GM12878 (cell line): ENCODE results near the gene CD1B. TPM values are rescaled to one million over a fixed set of nuclear protein-coding genes. Genes with fewer than 3 reads are reported as not detected.

Experiments used
- ATAC-seq: fragments of 200-7000 bp; cut with Tn5 transposase; 3 replicates; pipeline ENCODE4 v1.9.1; 2020; ENCODE audit warnings: mild to moderate bottlenecking, moderate library complexity
- BruUV-seq: library from RNA; stranded (reverse); fragments of 400-500 nt; replicated peaks from 2 replicates; lab custom pipeline; 2021; lab: Mats Ljungman, UMichigan
- CTCF ChIA-PET: fragments of 300-600 bp; sonication (Branson Sonifier 250); formaldehyde crosslinking; extraction: SDS; loops from one replicate; lab custom pipeline; 2021; ENCODE audit warnings: inconsistent platforms; lab: Yijun Ruan, JAX
- POLR2A ChIA-PET: fragments of 350-600 bp; formaldehyde crosslinking; extraction: SDS; loops from one replicate; lab custom pipeline; 2021; ENCODE audit warnings: inconsistent platforms; lab: Charles Lee
- RAD21 ChIA-PET: fragments of 300-600 bp; sonication (Branson Sonifier 250); formaldehyde crosslinking; loops from one replicate; lab custom pipeline; 2023; ENCODE audit warnings: antibody characterized with exemption; ENCODE audit not compliant: unreplicated experiment; lab: Charles Lee
- SMC1A ChIA-PET: fragments of 300-600 bp; sonication (Branson Sonifier 250); formaldehyde crosslinking; loops from one replicate; lab custom pipeline; 2023; ENCODE audit not compliant: unreplicated experiment, uncharacterized antibody; lab: Charles Lee
- DNase-seq: peaks from one replicate; pipeline ENCODE4 v3.0.0-alpha.2; 2011; ENCODE audit warnings: low read depth, low spot score
- FAIRE-seq: peaks from 3 replicates; lab custom pipeline; 2011; peaks lifted over from hg19 to GRCh38; lab: Jason Lieb, UNC
- H2AFZ ChIP-seq: 2 replicates; pipeline ENCODE4 v1.6.0; 2011; ENCODE audit warnings: low read depth, low read length, control low read depth; ENCODE audit not compliant: control insufficient read depth
- H3K27ac ChIP-seq: 2 replicates; pipeline ENCODE4 v1.5.1; 2011; ENCODE audit warnings: control low read depth; ENCODE audit not compliant: control insufficient read depth, insufficient read depth
- H3K27me3 ChIP-seq, 2 experiments: replicated peaks in 1 of 2; 2 replicates each; pipeline versions ENCODE4 v1.6.0 to v1.6.1; 2011; ENCODE audit warnings: low read length in 1 of 2; ENCODE audit not compliant: control insufficient read depth in 2 of 2, insufficient read depth in 2 of 2
- H3K36me3 ChIP-seq, 2 experiments: 2 replicates each; pipeline ENCODE4 v1.5.1; 2011; ENCODE audit warnings: low read length in 1 of 2; ENCODE audit not compliant: control insufficient read depth in 2 of 2, insufficient read depth in 2 of 2
- H3K4me1 ChIP-seq: 2 replicates; pipeline ENCODE4 v1.6.1; 2011; ENCODE audit warnings: mild to moderate bottlenecking, low read length, moderate library complexity, mixed read lengths; ENCODE audit not compliant: control insufficient read depth, insufficient read depth
- H3K4me2 ChIP-seq: 2 replicates; pipeline ENCODE4 v1.6.0; 2011; ENCODE audit warnings: control low read depth; ENCODE audit not compliant: control insufficient read depth, insufficient read depth
- H3K4me3 ChIP-seq: fragments of 200-600 bp; sonication (generic); 2 replicates; pipeline ENCODE4 v1.5.1; 2016
- H3K79me2 ChIP-seq: 2 replicates; pipeline ENCODE4 v1.6.0; 2011; ENCODE audit warnings: low read length; ENCODE audit not compliant: control insufficient read depth, insufficient read depth
- H3K9ac ChIP-seq: 2 replicates; pipeline ENCODE4 v1.8.0; 2011; ENCODE audit warnings: low read length, control low read depth, mixed read lengths; ENCODE audit not compliant: control insufficient read depth, insufficient read depth
- H3K9me3 ChIP-seq: replicated peaks from 3 replicates; pipeline ENCODE4 v1.5.1; 2011; ENCODE audit warnings: mild to moderate bottlenecking, low read length; ENCODE audit not compliant: control insufficient read depth, insufficient read depth
- H4K20me1 ChIP-seq: 2 replicates; pipeline ENCODE4 v1.6.0; 2011; ENCODE audit not compliant: control insufficient read depth, insufficient read depth
- GATAD2B ChIP-seq: fragments of 450-650 bp; conservative IDR thresholded peaks from 2 replicates; pipeline ENCODE4 v1.6.1; 2017; ENCODE audit warnings: low read depth, mild to moderate bottlenecking, moderate library complexity
- NR2F1 ChIP-seq: fragments of 450-650 bp; conservative IDR thresholded peaks from 2 replicates; pipeline ENCODE4 v1.6.1; 2017; ENCODE audit warnings: mild to moderate bottlenecking
- RAD51 ChIP-seq: fragments of 450-650 bp; IDR thresholded peaks from 2 replicates; pipeline ENCODE4 v1.6.1; 2016; ENCODE audit warnings: moderate library complexity, mild to moderate bottlenecking, inconsistent platforms
- WGBS: methylation state at CpG from one replicate; pipeline ENCODE4 v1.1.6; 2016; ENCODE audit warnings: low lambda C conversion rate; ENCODE audit not compliant: insufficient replicate concordance, insufficient coverage; ENCODE audit errors: missing lambda C conversion rate; 5-methylcytosine and 5-hydroxymethylcytosine counted together
- in situ Hi-C: fragments of 300-500 bp; cut with MboI; formaldehyde crosslinking; loops from 9 replicates; pipeline ENCODE4 v1.14.3; 2018; ENCODE audit warnings: mixed read lengths
- intact Hi-C: fragments of 100-400 bp; cut with micrococcal nuclease; formaldehyde crosslinking; loops from one replicate; pipeline ENCODE4 v1.14.2; 2022; ENCODE audit not compliant: unreplicated experiment
- polyA plus RNA-seq, 11 experiments: library from polyadenylated mRNA; depleted of rRNA in 4 of 11; unstranded in 6 of 11; stranded (reverse) in 5 of 11; fragments of >200 nt; fragmentation: Nextera tagmentation in 4 of 11; fragmentation: Illumina TruSeq in 1 of 11; extraction: Ambion mirVana in 4 of 11; extraction: Trizol in 1 of 11; gene quantifications; 1 replicate in 1 of 11; 2 replicates in 10 of 11; pipeline versions ENCODE4 v1.2.1 to v1.2.3, GENCODE V29; 2011 to 2016; ENCODE audit warnings: inconsistent platforms in 2 of 11, missing spikeins in 2 of 11, low read depth in 1 of 11
- total RNA-seq, 4 experiments: library from RNA; depleted of rRNA in 3 of 4; stranded (reverse); fragments of >200 nt in 3 of 4; fragmentation: Illumina TruSeq in 1 of 4; extraction: Trizol in 1 of 4; gene quantifications; 2 replicates each; pipeline versions ENCODE4 v1.2.1 to v1.2.3, GENCODE V29; 2013 to 2021
- TF ChIP-seq, protein P1 (sequence below): fragments of 450-650 bp; IDR thresholded peaks from 2 replicates; pipeline ENCODE4 v1.6.1; 2017; ENCODE audit warnings: mild to moderate bottlenecking, low read depth, inconsistent platforms; ENCODE audit not compliant: poor library complexity, severe bottlenecking

Gene CD1B
- total and polyA plus RNA-seq, 10 of the 15 experiments (the other 5 are each of a cell fraction or from before 2014, with no cell fraction given) = not detected

DNA sequence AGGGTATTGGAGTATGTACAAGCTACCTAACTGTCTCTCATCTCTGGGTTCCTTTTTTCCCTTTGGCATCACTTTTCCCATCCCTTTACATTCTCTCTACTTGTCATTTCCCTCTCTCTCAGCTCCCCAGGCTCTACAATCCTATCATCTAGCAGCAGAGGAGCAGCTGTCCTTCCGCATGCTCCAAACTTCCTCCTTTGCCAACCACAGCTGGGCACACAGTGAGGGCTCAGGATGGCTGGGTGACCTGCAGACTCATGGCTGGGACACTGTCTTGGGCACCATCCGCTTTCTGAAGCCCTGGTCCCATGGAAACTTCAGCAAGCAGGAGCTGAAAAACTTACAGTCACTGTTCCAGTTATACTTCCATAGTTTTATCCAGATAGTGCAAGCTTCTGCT, 22.9 kb upstream of the CD1B start:
- H3K9ac ChIP-seq = no peak overlapping the region
- H3K4me1 ChIP-seq = no peaks in the 10 kb centered on the region
- in situ Hi-C loops = no loop called here
- intact Hi-C loops = no loop called here
- H3K4me2 ChIP-seq = no peak overlapping the region
- BruUV-seq = no TSS peak
- no peaks in the 10 kb centered on the region for H3K79me2 ChIP-seq
- no peaks in the 10 kb centered on the region for H4K20me1 ChIP-seq
- ATAC-seq (no peak), FAIRE-seq (no peak)
- ChIA-PET CTCF (interaction anchor here (1.2 to 1.3 kb wide), 2 partner anchors 26 to 150 kb away, joined by 3 to 4 read pairs; no protein-coding TSS in a partner anchor), RAD21 (interaction anchor here (0.8 to 1.5 kb wide), 3 partner anchors 25 to 150 kb away, joined by 3 to 4 read pairs (median 3); no protein-coding TSS in a partner anchor)
- H3K27ac ChIP-seq = no peak overlapping the region
- WGBS = 50% methylated on average over 2 of the region's 2 CpGs
- no peak overlapping the region for H3K4me3 ChIP-seq
- H3K27me3 ChIP-seq = no peaks in the 10 kb centered on the region; a peak in 1 of 4 replicates
- no peak for TF ChIP-seq RAD51
- TF ChIP-seq NR2F1 = no peak
- TF ChIP-seq, protein P1, sequence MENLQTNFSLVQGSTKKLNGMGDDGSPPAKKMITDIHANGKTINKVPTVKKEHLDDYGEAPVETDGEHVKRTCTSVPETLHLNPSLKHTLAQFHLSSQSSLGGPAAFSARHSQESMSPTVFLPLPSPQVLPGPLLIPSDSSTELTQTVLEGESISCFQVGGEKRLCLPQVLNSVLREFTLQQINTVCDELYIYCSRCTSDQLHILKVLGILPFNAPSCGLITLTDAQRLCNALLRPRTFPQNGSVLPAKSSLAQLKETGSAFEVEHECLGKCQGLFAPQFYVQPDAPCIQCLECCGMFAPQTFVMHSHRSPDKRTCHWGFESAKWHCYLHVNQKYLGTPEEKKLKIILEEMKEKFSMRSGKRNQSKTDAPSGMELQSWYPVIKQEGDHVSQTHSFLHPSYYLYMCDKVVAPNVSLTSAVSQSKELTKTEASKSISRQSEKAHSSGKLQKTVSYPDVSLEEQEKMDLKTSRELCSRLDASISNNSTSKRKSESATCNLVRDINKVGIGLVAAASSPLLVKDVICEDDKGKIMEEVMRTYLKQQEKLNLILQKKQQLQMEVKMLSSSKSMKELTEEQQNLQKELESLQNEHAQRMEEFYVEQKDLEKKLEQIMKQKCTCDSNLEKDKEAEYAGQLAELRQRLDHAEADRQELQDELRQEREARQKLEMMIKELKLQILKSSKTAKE = no peak
- TF ChIP-seq GATAD2B = no peak
- TF ChIP-seq, all 136 proteins: peak for 0
- no peak overlapping the region for H2AFZ ChIP-seq
- DNase-seq = no peak
- H3K36me3 ChIP-seq = no peaks in the 10 kb centered on the region
- H3K9me3 ChIP-seq = no peaks in the 10 kb centered on the region
- SMC1A ChIA-PET = interaction anchor here (0.6 to 1.0 kb wide), 2 partner anchors 26 to 150 kb away, joined by 3 to 6 read pairs; no protein-coding TSS in a partner anchor
- POLR2A ChIA-PET = no interaction called here
